Measurements from ENCODE around the gene DARS1.
"Not testable (repeated sequence)": the region's sequence is repeated elsewhere in the genome, so short reads cannot be mapped to it uniquely, and the experiment has no call there.

DARS1 gene

DNA sequence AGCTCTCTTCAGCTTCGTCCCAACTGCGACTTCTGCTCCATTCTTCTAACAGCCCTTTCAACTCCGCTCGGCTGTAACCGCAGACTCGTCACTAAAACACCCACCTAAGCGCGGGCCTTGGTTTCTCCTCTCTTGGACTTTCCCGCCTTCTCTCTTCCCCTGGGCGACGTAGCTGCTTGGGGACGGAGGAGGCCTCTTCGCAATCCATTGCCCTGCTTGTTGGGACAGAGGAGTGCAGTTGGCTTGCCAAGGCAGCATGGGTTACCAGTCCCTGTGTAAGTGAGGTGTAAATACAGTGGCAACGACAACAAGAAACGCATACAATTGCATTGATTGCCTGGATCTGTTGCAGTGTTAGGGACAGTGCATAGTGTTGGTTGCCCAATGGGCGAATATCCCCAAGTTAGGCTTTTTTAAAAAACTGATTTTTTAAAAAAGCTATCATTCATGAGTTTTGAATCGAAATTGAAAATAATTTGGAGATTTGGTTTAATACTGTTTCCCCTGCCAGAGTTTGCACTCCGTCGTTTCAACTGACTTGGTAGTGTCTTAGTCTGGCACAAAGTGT lies 484 bp upstream of the DARS1 start:
- Mint-ChIP-seq H3K27me3 (no peaks in the 10 kb centered on the region), H3K4me1 (peaks cover 18% of the 10 kb centered on the region), H3K4me3 (peak overlapping the region; percentile 98), H3K9me3 (no peaks in the 10 kb centered on the region), H3K36me3 (peaks cover 2% of the 10 kb centered on the region), H3K27ac (peak overlapping the region; percentile 94)
- DNase-seq (ENCODE audit: low spot score in 2 of 2) (no peak), ATAC-seq (ENCODE audit: low read depth) (peak; percentile 62)

DNA sequence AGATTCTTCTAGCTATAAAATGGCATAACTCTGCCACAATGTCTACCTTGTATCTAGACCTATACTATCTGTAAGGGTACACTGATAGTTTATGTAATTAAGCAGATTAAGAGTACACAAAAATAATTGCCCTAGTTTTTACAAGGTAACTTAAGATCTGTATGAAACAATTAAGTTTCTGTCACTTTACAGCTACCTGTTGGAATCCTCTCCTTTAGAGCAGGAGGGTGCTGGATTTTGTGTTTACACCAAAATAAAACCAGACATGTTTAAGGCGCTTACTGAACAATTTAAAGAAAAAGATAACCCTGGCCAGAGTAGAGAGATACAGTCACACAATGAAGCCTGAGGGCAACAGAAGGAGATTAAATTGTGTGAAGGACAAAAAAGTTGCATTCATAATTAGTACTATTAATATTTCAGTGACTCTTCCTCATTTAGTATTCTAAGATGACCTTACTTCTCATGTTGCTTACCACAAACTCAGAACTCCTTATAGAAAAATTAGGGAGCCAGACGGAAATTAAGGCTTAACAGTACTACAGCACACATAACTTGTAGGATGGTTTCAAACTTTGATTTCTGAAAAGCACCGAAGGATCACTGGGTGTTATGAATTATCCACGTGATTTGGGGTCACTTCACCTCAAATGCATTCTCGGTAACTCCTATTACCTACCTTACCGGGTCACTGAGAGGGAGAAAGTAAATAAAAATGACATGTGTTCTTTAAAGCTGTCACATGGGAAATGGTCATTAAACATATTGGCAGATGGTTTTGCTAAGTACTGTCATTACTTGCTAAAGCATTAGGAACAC lies 1.0 kb downstream of the DARS1 start:
- no peak for DNase-seq (ENCODE audit: low spot score in 2 of 2)

DNA sequence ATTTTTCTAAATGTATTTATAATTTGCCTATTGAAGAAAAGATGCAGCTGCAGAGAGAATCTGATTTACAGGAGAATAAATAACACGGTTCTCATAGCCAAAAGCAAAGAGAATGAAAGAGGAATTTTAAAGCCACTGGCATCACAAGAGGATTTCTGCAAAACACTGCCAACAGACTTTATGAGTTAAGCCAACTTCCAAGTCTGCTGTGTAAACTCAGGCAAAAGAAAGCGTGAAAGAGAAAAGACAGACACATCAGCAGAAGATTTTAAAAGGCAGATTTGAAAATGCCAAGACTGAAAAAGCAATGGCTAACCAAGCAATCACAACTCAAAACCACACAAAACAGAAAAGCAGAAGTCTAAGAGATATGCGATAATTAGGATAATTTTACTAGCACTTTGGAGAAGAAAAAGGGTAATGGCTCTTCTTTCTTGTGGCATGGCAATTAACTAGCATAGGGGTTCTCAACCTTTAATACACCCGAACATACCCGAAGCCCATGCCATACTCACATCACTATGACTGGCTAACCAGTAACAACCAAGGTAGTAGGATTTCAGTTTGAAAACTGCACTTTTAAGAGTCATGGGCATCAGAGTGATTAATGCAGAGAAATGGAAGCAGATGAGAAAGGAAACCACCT lies 4.9 kb downstream of the DARS1 start:
- H3K4me1 Mint-ChIP-seq = peaks cover 40% of the 10 kb centered on the region
- peak overlapping the region; percentile 28 for H3K4me3 Mint-ChIP-seq
- no peaks in the 10 kb centered on the region for H3K9me3 Mint-ChIP-seq
- peaks cover 20% of the 10 kb centered on the region for H3K36me3 Mint-ChIP-seq
- H3K27me3 Mint-ChIP-seq = no peaks in the 10 kb centered on the region
- peak overlapping the region; percentile 87 for H3K27ac Mint-ChIP-seq
- no peak for DNase-seq (ENCODE audit: low spot score in 2 of 2)
- ATAC-seq (ENCODE audit: low read depth) = peak; percentile 39

More for the DNA sequence above, 1.0 kb downstream of the DARS1 start:
- Mint-ChIP-seq H3K9me3 (no peaks in the 10 kb centered on the region), H3K36me3 (peaks cover 6% of the 10 kb centered on the region), H3K4me3 (peak overlapping the region; percentile 98), H3K4me1 (peaks cover 30% of the 10 kb centered on the region), H3K27me3 (no peaks in the 10 kb centered on the region), H3K27ac (peak overlapping the region; percentile 94)
- ATAC-seq (ENCODE audit: low read depth) = peak; percentile 11

DNA sequence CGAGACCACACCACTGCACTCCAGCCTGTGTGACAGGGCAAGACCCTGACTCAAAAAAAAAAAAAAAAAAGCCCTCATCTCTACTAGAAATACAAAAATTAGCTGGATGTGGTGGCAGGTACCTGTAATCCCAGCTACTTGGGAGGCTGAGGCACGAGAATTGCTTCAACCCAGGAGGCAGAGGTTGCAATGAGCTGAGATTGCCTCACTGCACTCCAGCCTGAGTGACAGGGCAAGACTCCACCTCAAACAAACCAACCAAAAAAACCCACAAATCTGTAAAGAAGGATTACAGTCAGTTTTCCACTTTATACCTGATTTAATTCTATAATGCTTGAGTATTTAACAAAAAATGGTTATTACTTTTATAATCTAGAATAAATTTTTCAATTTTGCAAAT lies 9.7 kb downstream of the DARS1 start:
- DNase-seq (ENCODE audit: low spot score in 2 of 2) = no peak
- ATAC-seq (ENCODE audit: low read depth) = no peak
- Mint-ChIP-seq H3K4me3 (no peak overlapping the region), H3K9me3 (no peaks in the 10 kb centered on the region), H3K4me1 (peaks cover 37% of the 10 kb centered on the region), H3K27me3 (no peaks in the 10 kb centered on the region), H3K36me3 (peaks cover 45% of the 10 kb centered on the region), H3K27ac (no peak overlapping the region)

DNA sequence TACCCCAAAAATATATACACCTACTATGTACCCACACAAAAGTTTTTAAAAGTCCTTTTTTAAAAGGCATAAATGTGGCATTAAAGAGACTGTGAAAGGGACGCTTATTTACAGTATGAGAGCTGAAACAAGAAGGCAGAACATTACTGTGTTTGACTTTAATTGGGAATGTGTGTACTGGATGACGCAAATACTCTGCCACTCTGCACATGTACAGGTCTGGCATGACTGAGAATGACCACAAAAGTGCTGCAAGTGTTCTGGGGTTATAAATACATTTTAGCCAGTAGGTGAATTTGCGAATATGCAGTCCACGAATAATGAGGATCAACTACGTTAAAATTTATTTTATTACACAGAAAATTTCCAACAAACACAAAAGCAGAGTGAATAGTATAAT lies 11.4 kb downstream of the DARS1 start:
- H3K27ac Mint-ChIP-seq = peak overlapping the region; percentile 28

DNA sequence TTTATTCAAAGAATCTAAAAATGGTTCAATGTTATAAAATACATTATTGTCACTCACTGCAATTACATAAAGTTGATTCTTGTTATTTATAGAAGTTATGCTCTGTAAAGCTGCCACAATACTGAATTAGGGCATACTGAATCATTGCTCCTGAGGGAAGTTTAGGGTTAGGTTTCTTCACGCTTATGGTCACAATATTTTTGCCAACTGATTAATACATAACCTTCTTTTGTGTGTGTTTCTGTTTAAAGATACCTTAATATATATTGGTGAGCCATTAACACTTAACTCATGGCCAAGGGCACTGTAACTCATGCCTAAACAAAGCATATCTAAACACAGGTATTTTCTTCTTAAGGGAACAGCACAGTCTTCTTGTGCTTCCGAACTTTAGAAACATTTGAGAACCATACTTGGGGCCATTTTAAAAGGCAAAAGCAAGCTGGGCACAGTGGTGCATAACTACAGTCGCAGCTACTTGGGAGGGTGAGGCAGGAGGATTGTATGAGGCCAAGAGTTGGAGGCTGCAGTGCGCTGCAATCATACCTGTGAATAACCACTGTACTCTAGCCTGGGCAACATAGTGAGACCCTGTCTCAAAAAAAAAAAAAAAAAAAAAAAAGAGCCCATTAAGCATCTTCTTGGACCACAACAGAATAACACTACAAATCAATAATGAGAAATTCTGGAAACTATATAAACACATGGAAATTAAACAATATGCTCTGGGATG lies 15.6 kb downstream of the DARS1 start:
- H3K27me3 Mint-ChIP-seq = no peaks in the 10 kb centered on the region
- H3K4me1 Mint-ChIP-seq = peaks cover 24% of the 10 kb centered on the region
- H3K36me3 Mint-ChIP-seq = peaks cover 34% of the 10 kb centered on the region
- H3K27ac Mint-ChIP-seq = no peak overlapping the region
- no peak for ATAC-seq (ENCODE audit: low read depth)
- H3K4me3 Mint-ChIP-seq = no peak overlapping the region
- no peaks in the 10 kb centered on the region for H3K9me3 Mint-ChIP-seq
- DNase-seq (ENCODE audit: low spot score in 2 of 2) = no peak

More for the DNA sequence above, 11.4 kb downstream of the DARS1 start:
- Mint-ChIP-seq H3K27me3 (no peaks in the 10 kb centered on the region), H3K36me3 (peaks cover 43% of the 10 kb centered on the region), H3K4me3 (no peak overlapping the region), H3K4me1 (peaks cover 30% of the 10 kb centered on the region), H3K9me3 (no peaks in the 10 kb centered on the region)
- DNase-seq (ENCODE audit: low spot score in 2 of 2) (no peak), ATAC-seq (ENCODE audit: low read depth) (no peak)

DNA sequence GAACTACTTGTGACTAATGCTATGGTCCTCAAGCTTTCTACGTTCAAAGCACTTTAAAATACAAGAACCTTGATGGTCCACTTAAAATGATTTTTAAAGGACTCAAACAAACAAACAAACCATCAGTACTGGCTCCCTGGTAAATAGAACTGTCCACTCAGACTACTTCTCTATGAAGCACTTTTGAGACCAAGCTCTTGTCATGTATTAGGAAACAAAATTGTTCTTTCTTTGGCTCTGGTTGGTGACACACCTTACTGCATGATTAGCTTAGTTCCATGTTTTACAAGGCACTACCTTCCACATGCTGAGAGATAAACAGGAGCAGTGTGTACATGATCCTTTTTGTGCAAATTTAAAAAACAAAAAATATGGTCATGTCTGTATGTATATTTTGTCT lies 19.7 kb downstream of the DARS1 start:
- Mint-ChIP-seq H3K27ac (no peak overlapping the region), H3K4me1 (peaks cover 28% of the 10 kb centered on the region), H3K36me3 (peaks cover 7% of the 10 kb centered on the region), H3K9me3 (no peaks in the 10 kb centered on the region), H3K27me3 (no peaks in the 10 kb centered on the region), H3K4me3 (no peak overlapping the region)
- no peak for ATAC-seq (ENCODE audit: low read depth)
- no peak for DNase-seq (ENCODE audit: low spot score in 2 of 2)

DNA sequence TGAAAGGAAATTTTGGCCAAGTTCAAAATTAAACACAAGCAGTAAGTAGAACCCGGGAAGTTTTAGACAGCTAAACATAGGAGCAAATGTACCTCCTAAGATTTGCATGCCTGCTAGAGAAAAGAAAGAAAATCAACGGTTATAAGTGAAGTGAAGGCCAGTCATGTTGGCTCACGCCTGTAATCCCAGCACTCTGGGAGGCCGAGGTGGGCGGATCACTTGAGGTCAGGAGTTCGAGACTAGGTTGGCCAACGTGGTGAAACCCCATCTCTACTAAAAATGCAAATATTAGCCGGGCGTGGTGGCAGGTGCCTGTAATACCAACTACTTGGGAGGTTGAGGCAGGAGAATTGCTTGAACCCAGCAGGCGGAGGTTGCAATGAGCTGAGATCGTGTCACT lies 21.0 kb downstream of the DARS1 start:
- peaks cover 28% of the 10 kb centered on the region for H3K4me1 Mint-ChIP-seq
- not testable (repeated sequence) for H3K27me3 Mint-ChIP-seq; H3K9me3 Mint-ChIP-seq; H3K27ac Mint-ChIP-seq; DNase-seq (ENCODE audit: low spot score in 2 of 2); ATAC-seq (ENCODE audit: low read depth); H3K4me3 Mint-ChIP-seq
- H3K36me3 Mint-ChIP-seq = peaks cover 11% of the 10 kb centered on the region

DNA sequence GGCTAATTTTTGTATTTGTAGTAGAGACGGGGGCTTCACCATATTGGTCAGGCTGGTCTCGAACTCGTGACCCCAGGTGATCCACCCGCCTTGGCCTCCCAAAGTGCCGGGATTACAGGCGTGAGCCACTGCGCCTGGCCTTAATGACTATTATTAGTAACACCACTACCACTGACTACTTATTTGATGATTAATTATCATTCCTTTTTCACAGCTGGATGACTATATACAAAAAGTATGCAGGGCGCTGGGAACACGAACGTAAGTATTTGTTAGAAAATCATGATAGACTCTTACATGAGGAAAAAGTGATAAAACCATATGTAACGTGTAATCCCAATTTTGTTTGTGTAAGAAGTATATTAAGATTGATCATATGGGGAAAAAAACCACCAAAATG lies 21.6 kb downstream of the DARS1 start:
- ATAC-seq (ENCODE audit: low read depth) (no peak), DNase-seq (ENCODE audit: low spot score in 2 of 2) (no peak)
- no peak overlapping the region for H3K4me3 Mint-ChIP-seq
- no peaks in the 10 kb centered on the region for H3K9me3 Mint-ChIP-seq
- H3K36me3 Mint-ChIP-seq = peaks cover 11% of the 10 kb centered on the region
- H3K4me1 Mint-ChIP-seq = peaks cover 28% of the 10 kb centered on the region
- no peaks in the 10 kb centered on the region for H3K27me3 Mint-ChIP-seq
- H3K27ac Mint-ChIP-seq = no peak overlapping the region

DNA sequence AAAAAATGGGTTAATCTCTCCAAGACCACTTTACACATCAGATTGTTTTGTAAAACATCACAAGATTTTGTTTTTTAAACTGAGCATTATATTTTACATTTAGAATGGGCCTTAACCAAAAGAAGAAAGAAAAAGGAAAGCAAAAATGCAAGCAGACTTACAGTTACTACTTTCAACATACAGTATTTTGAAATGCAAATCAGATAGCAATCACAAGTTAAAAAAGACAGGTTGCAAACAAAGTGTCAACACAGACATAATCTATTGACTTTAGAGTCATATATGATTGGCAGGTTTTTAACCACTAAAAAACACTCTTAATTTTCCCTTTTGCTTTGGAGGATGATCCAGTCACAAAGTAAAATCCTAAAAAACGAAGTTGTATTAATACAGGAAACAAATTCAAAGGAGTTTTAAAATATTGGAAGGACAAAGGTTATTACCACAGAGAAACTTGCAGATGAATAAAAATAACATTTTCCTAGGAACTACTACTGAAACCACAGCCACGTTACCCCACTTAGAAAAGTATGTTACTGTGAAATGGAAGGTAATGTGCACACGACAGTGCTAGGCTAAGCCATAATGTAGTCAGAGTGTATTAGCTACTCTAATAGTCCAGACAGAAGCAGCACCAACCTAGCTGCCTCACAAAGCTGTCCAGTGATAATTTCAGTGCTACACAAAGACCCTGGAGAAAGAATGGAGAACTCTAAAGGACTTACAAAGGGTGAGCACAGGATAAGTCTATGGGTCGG lies 22.9 kb downstream of the DARS1 start:
- Mint-ChIP-seq H3K36me3 (peaks cover 7% of the 10 kb centered on the region), H3K9me3 (no peaks in the 10 kb centered on the region), H3K4me1 (peaks cover 24% of the 10 kb centered on the region), H3K27me3 (no peaks in the 10 kb centered on the region), H3K27ac (peak overlapping the region; percentile 70), H3K4me3 (peak overlapping the region; percentile 12)
- DNase-seq (ENCODE audit: low spot score in 2 of 2) (no peak), ATAC-seq (ENCODE audit: low read depth) (no peak)

DNA sequence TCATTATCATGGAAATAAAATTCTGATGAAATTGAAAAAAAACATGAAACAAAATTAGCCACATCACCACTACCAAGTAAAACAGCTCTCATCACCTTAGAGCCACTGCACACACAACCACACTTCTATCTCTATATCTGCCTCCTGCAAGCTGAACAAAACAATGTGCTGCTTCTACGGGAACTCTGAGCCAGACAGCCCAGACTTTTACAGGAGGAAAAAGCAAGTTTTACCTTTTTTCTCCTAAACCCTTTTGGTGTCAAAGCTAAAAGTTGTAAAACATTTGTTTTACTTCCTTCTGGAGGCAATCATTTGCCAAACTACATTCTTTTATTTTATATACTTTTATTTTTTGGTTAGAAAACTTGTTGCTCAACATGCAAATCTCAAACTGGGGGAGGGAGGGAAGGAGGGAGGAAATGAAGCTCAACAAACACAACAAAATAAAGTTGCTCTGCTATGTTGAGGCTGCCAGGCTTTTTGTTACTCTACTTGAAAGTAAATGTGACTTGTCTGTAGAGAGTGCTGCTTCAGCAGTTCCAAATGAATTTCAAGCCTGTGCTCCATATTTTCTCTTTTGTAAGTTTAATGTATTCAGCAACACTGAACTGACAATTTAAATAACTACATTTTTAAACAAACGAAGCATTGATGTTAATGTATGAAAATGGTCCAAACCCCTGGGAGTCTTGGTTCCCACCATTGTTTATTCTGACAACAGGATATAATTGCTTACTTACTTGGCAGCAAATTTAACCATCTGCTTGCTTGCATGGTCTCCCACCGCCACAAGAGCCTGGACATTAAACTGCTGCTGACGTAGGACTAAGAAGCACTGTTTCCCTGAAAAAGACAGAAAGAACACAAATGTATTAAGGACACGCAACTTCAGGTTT lies 24.5 kb downstream of the DARS1 start:
- no peaks in the 10 kb centered on the region for H3K9me3 Mint-ChIP-seq
- ATAC-seq (ENCODE audit: low read depth) (peak; percentile 42), DNase-seq (ENCODE audit: low spot score in 2 of 2) (no peak)
- H3K27me3 Mint-ChIP-seq = no peaks in the 10 kb centered on the region
- peaks cover 12% of the 10 kb centered on the region for H3K36me3 Mint-ChIP-seq
- H3K4me3 Mint-ChIP-seq = peak overlapping the region; percentile 15
- H3K27ac Mint-ChIP-seq = peak overlapping the region; percentile 74
- peaks cover 29% of the 10 kb centered on the region for H3K4me1 Mint-ChIP-seq

DNA sequence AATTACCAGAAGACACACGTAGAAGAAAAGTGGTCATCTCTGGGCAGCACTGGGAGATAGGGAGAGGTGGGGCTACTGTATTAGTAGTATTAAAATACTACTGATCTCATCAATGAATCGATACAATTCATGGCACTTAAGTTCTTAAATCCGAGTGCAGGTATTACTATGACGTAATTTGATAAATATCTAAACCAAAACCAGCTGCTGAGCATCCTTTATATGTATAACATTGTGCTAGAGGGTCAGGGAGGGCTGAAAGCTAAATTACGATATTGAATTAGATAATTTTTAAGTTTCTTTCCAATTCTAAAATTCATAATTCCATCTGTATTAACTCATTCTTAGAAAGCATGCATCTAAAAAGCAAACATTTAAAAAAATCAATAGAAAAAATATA lies 25.3 kb downstream of the DARS1 start:
- Mint-ChIP-seq H3K27me3 (no peaks in the 10 kb centered on the region), H3K4me3 (no peak overlapping the region), H3K27ac (no peak overlapping the region), H3K36me3 (peaks cover 13% of the 10 kb centered on the region), H3K4me1 (peaks cover 29% of the 10 kb centered on the region), H3K9me3 (no peaks in the 10 kb centered on the region)
- ATAC-seq (ENCODE audit: low read depth) (no peak), DNase-seq (ENCODE audit: low spot score in 2 of 2) (no peak)

DNA sequence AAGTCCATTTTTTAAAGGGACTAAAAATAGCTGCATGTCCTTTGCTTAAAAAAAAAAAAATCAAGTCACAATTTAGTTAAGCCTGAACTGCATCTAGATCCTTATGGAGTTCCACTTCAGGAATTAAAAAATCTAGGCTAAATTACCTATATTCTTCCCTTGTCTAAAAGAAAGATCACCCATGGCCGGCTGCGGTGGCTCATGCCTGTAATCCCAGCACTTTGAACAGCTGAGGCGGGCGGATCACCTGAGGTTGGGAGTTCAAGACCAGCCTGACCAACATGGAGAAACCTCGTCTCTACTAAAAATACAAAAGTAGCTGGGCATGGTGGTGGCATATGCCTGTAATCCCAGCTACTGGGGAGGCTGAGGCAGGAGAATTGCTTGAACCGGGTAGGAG lies 26.5 kb downstream of the DARS1 start:
- H3K9me3 Mint-ChIP-seq; H3K27ac Mint-ChIP-seq; H3K27me3 Mint-ChIP-seq; H3K4me3 Mint-ChIP-seq; DNase-seq (ENCODE audit: low spot score in 2 of 2); ATAC-seq (ENCODE audit: low read depth): not testable (repeated sequence)
- Mint-ChIP-seq H3K36me3 (peaks cover 13% of the 10 kb centered on the region), H3K4me1 (peaks cover 25% of the 10 kb centered on the region)
